Body of pancreas (tissue), 4 donors: ENCODE measurements around the gene SWSAP1. TPM values are rescaled to one million over a fixed set of nuclear protein-coding genes. Genes with fewer than 3 reads are reported as not detected.
A peak's percentile ranks its signal among the peaks of the same experiment; 100 is the strongest.

Experiments
- ATAC-seq: fragments of 150-250 bp; one replicate; pipeline ENCODE4 v1.9.1; 2016
- DNase-seq, 4 donors: peaks; one replicate each; pipeline ENCODE4 v3.0.0-alpha.2; 2019
- H3K27ac ChIP-seq, 4 donors: fragments of 200-600 bp; sonication (generic); 1 replicate in 3 of 4; 2 replicates in 1 of 4; pipeline versions ENCODE4 v1.5.1 to v1.6.1; 2016 to 2019; ENCODE audit warnings: mild to moderate bottlenecking in 1 of 4, mixed read lengths in 1 of 4, moderate library complexity in 1 of 4
- H3K27me3 ChIP-seq, 2 donors: fragments of 200-600 bp; sonication (generic); one replicate each; pipeline ENCODE4 v1.6.0; 2016; ENCODE audit warnings: mild to moderate bottlenecking in 1 of 2
- H3K36me3 ChIP-seq, 2 donors: fragments of 200-600 bp; sonication (generic); replicated peaks in 1 of 2; 2 replicates each; pipeline ENCODE4 v1.5.1; 2016; ENCODE audit warnings: low read depth in 2 of 2; ENCODE audit not compliant: insufficient read depth in 1 of 2
- H3K4me1 ChIP-seq: fragments of 200-600 bp; sonication (generic); one replicate; pipeline ENCODE4 v1.6.0; 2016
- H3K4me3 ChIP-seq, 2 donors: fragments of 200-600 bp; sonication (generic); 1 replicate in 1 of 2; 2 replicates in 1 of 2; pipeline ENCODE4 v1.5.1; 2016 to 2019
- H3K9me3 ChIP-seq, 3 donors: fragments of 200-600 bp; sonication (generic); 1 replicate in 2 of 3; 2 replicates in 1 of 3; pipeline ENCODE4 v1.5.1; 2016
- POLR2A ChIP-seq, 3 donors: fragments of 450-650 bp; IDR thresholded peaks; one replicate each; pipeline ENCODE4 v1.6.1; 2016; ENCODE audit warnings: antibody characterized with exemption in 3 of 3, mild to moderate bottlenecking in 2 of 3
- WGBS, 2 donors: methylation state at CpG; one replicate each; pipeline ENCODE4 v1.1.5; 2017; 5-methylcytosine and 5-hydroxymethylcytosine counted together
- intact Hi-C: fragments of 100-400 bp; cut with DNase I; formaldehyde crosslinking; loops from one replicate; pipeline ENCODE4 v1.15.1; 2023
- total RNA-seq, 2 donors: library from RNA; depleted of rRNA; stranded (reverse); fragments of >200 nt; gene quantifications; one replicate each; pipeline ENCODE4 v1.1.0, GENCODE V29; 2016
- TF ChIP-seq, protein P1 (sequence below), 7 experiments: fragments of 450-650 bp in 4 of 7; fragments of 200-600 bp in 3 of 7; sonication (generic) in 3 of 7; IDR thresholded peaks; one replicate each; pipeline ENCODE4 v1.5.1; 2016 to 2019; ENCODE audit warnings: antibody characterized with exemption in 7 of 7

The SWSAP1 gene
- total RNA-seq, 2 donors from 2014 or later: 0.78 to 2.0 TPM

DNA sequence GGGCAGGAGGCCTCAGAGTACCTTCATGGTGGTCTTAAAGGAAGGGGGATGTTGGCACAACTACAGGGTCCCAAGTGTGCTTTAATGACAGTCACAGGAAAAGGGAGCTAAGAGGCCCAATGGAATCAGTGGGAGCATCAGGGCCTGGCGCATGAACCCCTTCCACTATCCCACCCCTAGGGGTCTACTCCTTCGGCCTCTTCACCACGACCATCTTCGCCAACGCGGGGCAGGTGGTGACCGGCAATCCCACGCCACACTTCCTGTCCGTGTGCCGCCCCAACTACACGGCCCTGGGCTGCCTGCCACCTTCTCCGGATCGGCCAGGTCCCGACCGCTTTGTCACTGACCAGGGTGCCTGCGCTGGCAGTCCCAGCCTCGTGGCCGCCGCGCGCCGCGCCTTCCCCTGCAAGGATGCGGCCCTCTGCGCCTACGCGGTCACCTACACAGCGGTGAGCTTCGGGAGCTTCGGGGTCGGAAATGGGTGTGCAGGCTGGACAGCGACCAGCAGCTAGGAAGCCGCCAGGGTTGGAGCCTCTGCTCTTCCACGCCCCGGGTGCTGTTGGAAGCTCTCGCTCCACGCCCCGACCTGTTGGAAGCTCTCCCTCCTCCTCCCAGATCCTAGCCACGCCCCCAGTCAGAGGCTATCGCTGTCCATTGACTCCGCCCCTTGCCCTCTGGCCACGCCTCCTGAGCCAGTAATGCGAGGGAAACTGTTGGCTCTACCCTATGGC, 13.3 kb upstream of the SWSAP1 start:
- WGBS, 2 donors: 40 to 61% methylated on average over 7 to 39 of the region's 43 CpGs
- TF ChIP-seq, protein P1, sequence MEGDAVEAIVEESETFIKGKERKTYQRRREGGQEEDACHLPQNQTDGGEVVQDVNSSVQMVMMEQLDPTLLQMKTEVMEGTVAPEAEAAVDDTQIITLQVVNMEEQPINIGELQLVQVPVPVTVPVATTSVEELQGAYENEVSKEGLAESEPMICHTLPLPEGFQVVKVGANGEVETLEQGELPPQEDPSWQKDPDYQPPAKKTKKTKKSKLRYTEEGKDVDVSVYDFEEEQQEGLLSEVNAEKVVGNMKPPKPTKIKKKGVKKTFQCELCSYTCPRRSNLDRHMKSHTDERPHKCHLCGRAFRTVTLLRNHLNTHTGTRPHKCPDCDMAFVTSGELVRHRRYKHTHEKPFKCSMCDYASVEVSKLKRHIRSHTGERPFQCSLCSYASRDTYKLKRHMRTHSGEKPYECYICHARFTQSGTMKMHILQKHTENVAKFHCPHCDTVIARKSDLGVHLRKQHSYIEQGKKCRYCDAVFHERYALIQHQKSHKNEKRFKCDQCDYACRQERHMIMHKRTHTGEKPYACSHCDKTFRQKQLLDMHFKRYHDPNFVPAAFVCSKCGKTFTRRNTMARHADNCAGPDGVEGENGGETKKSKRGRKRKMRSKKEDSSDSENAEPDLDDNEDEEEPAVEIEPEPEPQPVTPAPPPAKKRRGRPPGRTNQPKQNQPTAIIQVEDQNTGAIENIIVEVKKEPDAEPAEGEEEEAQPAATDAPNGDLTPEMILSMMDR (IDR thresholded peaks at IDR 0.05): no peak
- no peak for TF ChIP-seq POLR2A (IDR thresholded peaks at IDR 0.05)
- no peaks in the 10 kb centered on the region for H3K36me3 ChIP-seq
- DNase-seq (peak; percentile 72 to 79 (median 76)), ATAC-seq (peak; percentile 76)
- H3K4me1 ChIP-seq: peaks cover 9% of the 10 kb centered on the region
- intact Hi-C loops: no loop called here
- no peaks in the 10 kb centered on the region for H3K9me3 ChIP-seq
- H3K27me3 ChIP-seq: no peaks in the 10 kb centered on the region
- no peak overlapping the region for H3K27ac ChIP-seq
- no peak overlapping the region for H3K4me3 ChIP-seq

DNA sequence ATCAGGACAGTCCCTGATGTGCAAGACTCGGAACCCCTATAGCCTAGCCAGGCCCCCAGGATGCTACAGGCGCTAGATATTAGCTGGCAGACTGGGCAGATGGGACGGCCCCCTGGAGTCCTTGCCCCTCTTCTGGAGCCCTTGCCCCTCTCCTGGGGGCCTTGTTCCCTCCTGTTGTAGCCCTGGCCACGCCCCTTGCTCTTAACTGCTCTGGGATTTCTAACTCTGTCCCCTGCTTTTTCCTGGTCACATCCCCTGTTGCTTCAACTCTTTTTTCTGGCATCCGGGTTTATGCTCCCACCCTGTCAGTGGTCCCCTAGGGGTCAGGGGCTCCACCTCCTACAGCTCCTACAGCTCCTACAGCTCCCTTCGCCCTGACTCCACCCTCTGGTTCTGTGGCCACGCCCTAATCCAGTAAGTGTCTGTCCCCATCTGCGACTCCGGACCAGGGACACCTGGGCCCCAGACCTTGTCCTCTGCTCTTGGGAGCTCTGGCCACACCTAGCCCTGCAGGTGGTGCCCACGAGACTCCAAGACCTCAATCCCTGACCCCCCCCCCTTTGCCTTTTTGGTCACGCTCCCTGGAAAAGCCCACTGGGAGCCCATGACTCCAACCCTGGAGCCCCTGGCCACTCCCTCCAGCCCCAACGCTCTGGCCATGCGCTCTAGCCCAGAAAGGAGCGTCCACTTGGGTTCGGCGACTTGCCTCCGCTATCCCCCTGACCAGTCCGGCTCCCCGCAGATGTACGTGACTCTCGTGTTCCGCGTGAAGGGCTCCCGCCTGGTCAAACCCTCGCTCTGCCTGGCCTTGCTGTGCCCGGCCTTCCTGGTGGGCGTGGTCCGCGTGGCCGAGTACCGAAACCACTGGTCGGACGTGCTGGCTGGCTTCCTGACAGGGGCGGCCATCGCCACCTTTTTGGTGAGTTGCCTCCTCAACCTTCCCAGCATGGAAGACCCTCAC, 12.4 kb upstream of the SWSAP1 start:
- no peak overlapping the region for H3K4me3 ChIP-seq
- intact Hi-C loops: no loop called here
- peaks cover 7% of the 10 kb centered on the region for H3K4me1 ChIP-seq
- TF ChIP-seq, protein P1 (IDR thresholded peaks at IDR 0.05): no peak
- no peak for TF ChIP-seq POLR2A (IDR thresholded peaks at IDR 0.05)
- WGBS, 2 donors: 88 to 92% methylated on average over 30 to 35 of the region's 35 CpGs
- no peaks in the 10 kb centered on the region for H3K36me3 ChIP-seq
- no peak overlapping the region for H3K27ac ChIP-seq
- DNase-seq: no peak
- no peaks in the 10 kb centered on the region for H3K27me3 ChIP-seq
- no peak for ATAC-seq
- H3K9me3 ChIP-seq: no peaks in the 10 kb centered on the region

DNA sequence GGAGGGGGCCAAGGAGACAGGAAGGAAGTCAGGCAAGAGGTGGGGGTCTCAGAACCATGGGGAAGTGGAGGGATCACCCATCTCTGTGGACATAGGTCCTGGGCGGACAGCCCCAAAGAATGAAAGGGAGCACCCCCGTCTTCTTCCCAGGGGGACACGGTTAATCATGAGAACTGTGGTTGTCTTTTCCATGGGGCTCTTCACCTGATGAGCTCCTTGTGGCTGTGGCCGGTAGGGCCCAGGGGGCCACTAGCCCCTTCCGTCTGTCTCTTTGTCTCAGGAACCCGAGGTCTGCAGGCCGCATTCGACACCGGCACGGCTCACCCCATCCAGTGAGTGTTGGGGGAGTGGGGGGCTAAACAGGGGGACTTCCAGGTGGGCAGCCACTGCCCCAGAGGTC, 10.6 kb upstream of the SWSAP1 start:
- Histone ChIP-seq H3K9me3 (no peaks in the 10 kb centered on the region), H3K27me3 (no peaks in the 10 kb centered on the region), H3K4me1 (peaks cover 7% of the 10 kb centered on the region), H3K4me3 (no peak overlapping the region), H3K27ac (no peak overlapping the region), H3K36me3 (no peaks in the 10 kb centered on the region)
- ATAC-seq (no peak), DNase-seq (no peak)
- 94 to 96% methylated on average over 9 to 10 of the region's 10 CpGs for WGBS, 2 donors
- intact Hi-C loops: no loop called here
- TF ChIP-seq, protein P1 (IDR thresholded peaks at IDR 0.05): no peak
- no peak for TF ChIP-seq POLR2A (IDR thresholded peaks at IDR 0.05)

DNA sequence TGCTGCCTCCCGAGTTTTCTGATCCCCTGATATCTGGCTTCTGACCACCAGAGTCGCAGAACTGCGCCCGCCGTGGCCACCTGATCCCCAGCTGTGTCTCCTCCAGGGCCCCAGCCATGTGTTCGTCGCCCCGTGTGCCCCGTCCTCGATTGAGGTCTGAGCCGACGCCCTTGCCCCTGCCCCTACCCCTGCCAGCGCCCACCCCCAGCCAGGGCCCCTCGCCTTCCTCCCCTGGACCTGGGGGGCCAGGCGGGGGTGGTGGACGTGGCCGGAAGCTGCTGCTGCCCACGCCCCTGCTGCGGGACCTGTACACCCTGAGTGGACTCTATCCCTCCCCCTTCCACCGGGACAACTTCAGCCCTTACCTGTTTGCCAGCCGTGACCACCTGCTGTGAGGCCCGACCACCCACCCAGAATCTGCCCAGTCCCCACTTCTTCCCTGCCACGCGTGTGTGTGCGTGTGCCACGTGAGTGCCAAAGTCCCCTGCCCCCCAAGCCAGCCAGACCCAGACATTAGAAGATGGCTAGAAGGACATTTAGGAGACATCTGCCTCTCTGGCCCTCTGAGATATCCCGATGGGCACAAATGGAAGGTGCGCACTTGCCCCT, 10.1 kb upstream of the SWSAP1 start:
- 92 to 96% methylated on average over 22 to 25 of the region's 28 CpGs for WGBS, 2 donors
- no peak overlapping the region for H3K27ac ChIP-seq
- H3K27me3 ChIP-seq: no peaks in the 10 kb centered on the region
- ATAC-seq (no peak), DNase-seq (no peak)
- no peak for TF ChIP-seq POLR2A (IDR thresholded peaks at IDR 0.05)
- TF ChIP-seq, protein P1 (IDR thresholded peaks at IDR 0.05): no peak
- no peak overlapping the region for H3K4me3 ChIP-seq
- H3K9me3 ChIP-seq: no peaks in the 10 kb centered on the region
- peaks cover 7% of the 10 kb centered on the region for H3K4me1 ChIP-seq
- intact Hi-C loops: no loop called here
- no peaks in the 10 kb centered on the region for H3K36me3 ChIP-seq
